ENCODE measurements around the gene RIC8B.

Gene RIC8B

DNA sequence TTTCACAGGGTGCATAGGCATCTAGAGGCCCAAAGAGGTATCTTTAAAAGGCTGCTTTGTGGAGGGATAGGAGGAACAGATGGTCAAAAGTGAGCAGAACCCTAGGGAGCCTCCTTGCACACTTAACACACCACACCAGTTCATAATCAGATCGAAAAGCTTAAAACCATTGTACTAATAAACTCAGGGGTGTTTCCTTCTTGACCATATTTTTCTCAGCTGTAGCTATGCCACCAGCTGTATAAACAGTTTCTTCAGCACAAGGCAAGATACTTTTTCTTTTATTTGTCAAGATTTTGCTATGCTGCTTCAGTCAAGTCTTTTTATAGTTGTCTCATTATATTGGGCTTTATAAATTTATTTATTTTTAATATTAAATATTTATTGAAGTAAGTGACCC lies 88.7 kb downstream of the RIC8B start:
- TF ChIP-seq CTBP1 (IDR thresholded peaks at IDR 0.05; ENCODE audit: borderline replicate concordance): no peak
- no peak for TF ChIP-seq ARNT (IDR thresholded peaks at IDR 0.05)
- no peak for TF ChIP-seq LEF1 (IDR thresholded peaks at IDR 0.05; ENCODE audit: borderline replicate concordance)
- TF ChIP-seq ZNF384 (IDR thresholded peaks at IDR 0.05): no peak
- TF ChIP-seq ELF4 (IDR thresholded peaks at IDR 0.05): no peak
- TF ChIP-seq FOXM1 (IDR thresholded peaks at IDR 0.05; ENCODE audit: borderline replicate concordance): no peak
- TF ChIP-seq, protein P1, sequence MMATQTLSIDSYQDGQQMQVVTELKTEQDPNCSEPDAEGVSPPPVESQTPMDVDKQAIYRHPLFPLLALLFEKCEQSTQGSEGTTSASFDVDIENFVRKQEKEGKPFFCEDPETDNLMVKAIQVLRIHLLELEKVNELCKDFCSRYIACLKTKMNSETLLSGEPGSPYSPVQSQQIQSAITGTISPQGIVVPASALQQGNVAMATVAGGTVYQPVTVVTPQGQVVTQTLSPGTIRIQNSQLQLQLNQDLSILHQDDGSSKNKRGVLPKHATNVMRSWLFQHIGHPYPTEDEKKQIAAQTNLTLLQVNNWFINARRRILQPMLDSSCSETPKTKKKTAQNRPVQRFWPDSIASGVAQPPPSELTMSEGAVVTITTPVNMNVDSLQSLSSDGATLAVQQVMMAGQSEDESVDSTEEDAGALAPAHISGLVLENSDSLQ (IDR thresholded peaks at IDR 0.05): no peak
- TF ChIP-seq FOXA1 (IDR thresholded peaks at IDR 0.05): no peak
- no peak for TF ChIP-seq SP1 (IDR thresholded peaks at IDR 0.05)
- TF ChIP-seq BHLHE40 (IDR thresholded peaks at IDR 0.05; ENCODE audit: borderline replicate concordance): no peak
- no peak for TF ChIP-seq TARDBP (IDR thresholded peaks at IDR 0.05)
- TF ChIP-seq NFRKB (IDR thresholded peaks at IDR 0.05): no peak
- no peak for TF ChIP-seq HDGF (IDR thresholded peaks at IDR 0.05; ENCODE audit: borderline replicate concordance)
- no peak for TF ChIP-seq L3MBTL2 (conservative IDR thresholded peaks at IDR 0.05)
- TF ChIP-seq FOXK2 (IDR thresholded peaks at IDR 0.05): no peak
- no peak for TF ChIP-seq SUZ12 (IDR thresholded peaks at IDR 0.05)
- ChIA-PET CTCF (no interaction called here), POLR2A (no interaction called here)
- no peak for DNase-seq (ENCODE audit: extremely low spot score)

DNA sequence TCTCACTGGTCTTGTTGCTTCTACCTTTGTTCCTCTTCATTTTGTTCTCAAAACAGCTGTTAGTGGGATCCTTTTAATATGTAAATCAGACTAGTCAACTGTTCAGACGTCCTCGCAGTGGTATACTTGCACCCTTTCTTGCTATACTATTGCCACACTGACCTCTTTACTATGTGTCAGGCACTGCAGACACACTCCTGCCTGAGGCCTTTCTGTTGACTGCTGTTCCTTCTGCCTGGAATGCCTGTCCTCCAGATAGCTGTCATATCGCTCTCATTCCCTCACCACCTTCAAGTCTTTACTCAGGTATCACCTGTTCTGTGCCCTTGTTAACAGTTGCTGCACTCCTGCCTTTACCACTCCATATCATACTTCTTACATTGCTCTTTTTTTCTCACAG lies 91.2 kb downstream of the RIC8B start:
- DNase-seq (ENCODE audit: extremely low spot score): no peak
- ChIA-PET POLR2A (no interaction called here), CTCF (no interaction called here)
- no peak for TF ChIP-seq SUZ12 (IDR thresholded peaks at IDR 0.05)
- TF ChIP-seq ARNT (IDR thresholded peaks at IDR 0.05): no peak
- no peak for TF ChIP-seq TARDBP (IDR thresholded peaks at IDR 0.05)
- TF ChIP-seq, protein P1 (IDR thresholded peaks at IDR 0.05): no peak
- TF ChIP-seq ELF4 (IDR thresholded peaks at IDR 0.05): no peak
- no peak for TF ChIP-seq ZNF384 (IDR thresholded peaks at IDR 0.05)
- TF ChIP-seq SP1 (IDR thresholded peaks at IDR 0.05): no peak
- TF ChIP-seq CTBP1 (IDR thresholded peaks at IDR 0.05; ENCODE audit: borderline replicate concordance): no peak
- TF ChIP-seq FOXM1 (IDR thresholded peaks at IDR 0.05; ENCODE audit: borderline replicate concordance): no peak
- no peak for TF ChIP-seq LEF1 (IDR thresholded peaks at IDR 0.05; ENCODE audit: borderline replicate concordance)
- TF ChIP-seq NFRKB (IDR thresholded peaks at IDR 0.05): no peak
- TF ChIP-seq FOXA1 (IDR thresholded peaks at IDR 0.05): no peak
- TF ChIP-seq L3MBTL2 (conservative IDR thresholded peaks at IDR 0.05): no peak
- no peak for TF ChIP-seq FOXK2 (IDR thresholded peaks at IDR 0.05)
- TF ChIP-seq HDGF (IDR thresholded peaks at IDR 0.05; ENCODE audit: borderline replicate concordance): no peak
- TF ChIP-seq BHLHE40 (IDR thresholded peaks at IDR 0.05; ENCODE audit: borderline replicate concordance): no peak

DNA sequence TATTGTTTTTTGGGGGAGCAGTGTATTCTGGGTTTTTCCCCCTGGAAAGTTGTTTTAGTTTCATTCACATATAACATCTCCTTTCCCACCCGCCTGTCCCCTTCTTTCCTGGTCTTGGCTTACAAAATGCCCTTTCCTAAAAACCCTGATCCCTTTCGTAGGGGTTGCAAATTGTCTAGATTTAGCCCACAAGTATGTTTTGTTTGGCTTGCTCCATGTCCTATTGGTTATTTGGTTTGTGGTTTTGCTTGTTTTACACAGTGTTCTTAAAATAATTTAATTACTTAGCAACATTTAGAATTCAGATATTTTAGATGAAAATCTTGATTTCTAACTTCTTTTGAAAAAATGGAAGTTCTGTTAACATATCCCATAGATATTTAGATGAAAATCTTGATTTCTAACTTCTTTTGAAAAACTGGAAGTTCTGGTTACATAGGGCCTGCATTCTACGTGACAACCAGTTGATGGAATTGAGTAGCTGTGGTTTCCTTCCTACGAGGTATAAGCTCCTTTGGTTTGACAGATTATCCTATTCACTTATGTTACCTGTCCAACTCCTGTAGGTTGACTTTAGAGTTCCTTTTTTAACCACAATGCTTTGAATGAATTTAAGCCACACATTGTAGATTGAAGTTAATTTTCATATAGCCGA lies 92.1 kb downstream of the RIC8B start:
- no peak for DNase-seq (ENCODE audit: extremely low spot score)
- POLR2A ChIA-PET: no interaction called here
- TF ChIP-seq BHLHE40 (IDR thresholded peaks at IDR 0.05; ENCODE audit: borderline replicate concordance): no peak
- no peak for TF ChIP-seq ELF4 (IDR thresholded peaks at IDR 0.05)
- no peak for TF ChIP-seq L3MBTL2 (conservative IDR thresholded peaks at IDR 0.05)
- CTCF ChIA-PET: no interaction called here

DNA sequence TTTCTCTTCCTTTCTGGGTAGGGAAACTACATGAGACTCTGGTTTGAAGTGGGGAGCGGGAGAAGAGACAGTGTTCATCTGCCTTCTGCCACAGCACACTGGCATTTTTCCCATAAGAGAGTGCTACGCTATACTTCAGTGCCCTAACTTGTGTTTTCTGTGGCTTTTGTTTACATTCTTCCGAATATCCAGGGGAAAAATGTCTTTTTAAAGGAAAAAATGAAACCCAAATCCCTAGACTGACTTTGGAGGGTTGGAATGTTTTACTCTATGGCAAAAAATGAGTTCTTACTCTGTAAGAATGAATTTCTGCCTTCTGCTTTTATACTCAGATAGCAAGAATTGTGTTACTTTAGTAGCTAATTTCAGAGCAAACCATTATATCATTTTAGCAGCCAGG lies 93.2 kb downstream of the RIC8B start:
- ChIA-PET POLR2A (no interaction called here), CTCF (no interaction called here)
- no peak for DNase-seq (ENCODE audit: extremely low spot score)
- no peak for TF ChIP-seq ELF4 (IDR thresholded peaks at IDR 0.05)

DNA sequence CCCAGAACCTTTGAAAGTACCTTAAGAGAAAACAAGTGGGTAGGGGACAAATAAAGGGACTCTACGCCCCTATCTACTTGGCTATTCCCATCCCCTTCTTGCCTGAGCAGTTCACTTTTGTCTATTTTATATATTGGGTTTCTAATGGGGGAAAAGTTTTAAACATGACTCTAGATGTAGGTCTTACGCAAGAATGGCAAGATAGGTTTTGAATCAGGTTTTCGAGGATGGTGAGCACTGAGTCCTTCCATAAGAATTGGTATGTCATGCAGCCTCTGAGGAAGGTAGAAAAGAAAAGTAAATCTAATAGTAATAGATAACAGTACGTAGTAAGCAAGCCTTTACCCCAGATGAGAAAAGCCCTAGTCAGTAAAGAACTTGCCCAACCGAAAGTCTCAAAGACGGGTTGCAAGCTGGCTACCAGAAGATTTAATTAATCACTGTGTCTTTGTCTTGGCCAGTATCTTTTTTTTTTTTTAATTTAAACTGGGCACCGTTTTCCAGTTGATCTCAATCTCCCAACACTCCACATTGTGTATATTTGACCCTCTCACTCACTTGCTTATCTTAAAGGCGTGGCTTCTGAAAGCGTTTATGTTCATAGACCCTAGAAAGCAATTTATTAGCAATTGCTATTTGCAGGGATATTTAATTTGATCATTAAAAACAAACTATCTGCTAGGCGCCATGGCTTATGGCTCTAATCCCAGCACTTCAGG lies 94.7 kb downstream of the RIC8B start:
- no peak for DNase-seq (ENCODE audit: extremely low spot score)
- CTCF ChIA-PET: no interaction called here
- no peak for TF ChIP-seq BHLHE40 (IDR thresholded peaks at IDR 0.05; ENCODE audit: borderline replicate concordance)
- TF ChIP-seq, protein P1 (IDR thresholded peaks at IDR 0.05): no peak
- TF ChIP-seq ARNT (IDR thresholded peaks at IDR 0.05): no peak
- TF ChIP-seq ZNF384 (IDR thresholded peaks at IDR 0.05): no peak
- TF ChIP-seq L3MBTL2 (conservative IDR thresholded peaks at IDR 0.05): no peak
- TF ChIP-seq ELF4 (IDR thresholded peaks at IDR 0.05): no peak
- no peak for TF ChIP-seq FOXM1 (IDR thresholded peaks at IDR 0.05; ENCODE audit: borderline replicate concordance)
- TF ChIP-seq NFRKB (IDR thresholded peaks at IDR 0.05): no peak
- TF ChIP-seq FOXK2 (IDR thresholded peaks at IDR 0.05): no peak
- no peak for TF ChIP-seq TARDBP (IDR thresholded peaks at IDR 0.05)
- POLR2A ChIA-PET: no interaction called here

DNA sequence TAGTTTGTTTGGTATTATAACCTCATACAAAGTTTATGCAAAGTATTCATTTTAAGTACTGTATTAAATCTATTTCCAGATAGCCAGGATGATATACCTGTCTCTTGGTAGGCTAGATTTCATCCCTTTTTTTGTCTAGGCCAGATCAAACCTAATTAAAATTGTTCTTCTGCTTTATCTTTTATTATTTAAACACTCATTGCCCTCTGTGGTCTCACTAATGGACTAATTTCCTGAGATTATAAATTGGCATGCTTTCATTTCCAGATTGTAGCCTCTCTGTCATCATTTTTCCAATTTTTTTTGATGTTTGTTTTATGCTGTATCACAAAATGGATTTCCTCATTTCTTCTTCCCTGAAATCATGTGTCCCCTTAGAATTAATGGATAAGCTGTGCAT lies 95.6 kb downstream of the RIC8B start:
- TF ChIP-seq FOXM1 (IDR thresholded peaks at IDR 0.05; ENCODE audit: borderline replicate concordance): no peak
- no peak for TF ChIP-seq ZNF384 (IDR thresholded peaks at IDR 0.05)
- no peak for TF ChIP-seq ARNT (IDR thresholded peaks at IDR 0.05)
- TF ChIP-seq TARDBP (IDR thresholded peaks at IDR 0.05): no peak
- TF ChIP-seq LEF1 (IDR thresholded peaks at IDR 0.05; ENCODE audit: borderline replicate concordance): no peak
- no peak for TF ChIP-seq L3MBTL2 (conservative IDR thresholded peaks at IDR 0.05)
- no peak for TF ChIP-seq BHLHE40 (IDR thresholded peaks at IDR 0.05; ENCODE audit: borderline replicate concordance)
- no peak for TF ChIP-seq SP1 (IDR thresholded peaks at IDR 0.05)
- TF ChIP-seq FOXA1 (IDR thresholded peaks at IDR 0.05): no peak
- no peak for TF ChIP-seq HDGF (IDR thresholded peaks at IDR 0.05; ENCODE audit: borderline replicate concordance)
- TF ChIP-seq FOXK2 (IDR thresholded peaks at IDR 0.05): no peak
- TF ChIP-seq ELF4 (IDR thresholded peaks at IDR 0.05): no peak
- TF ChIP-seq SUZ12 (IDR thresholded peaks at IDR 0.05): no peak
- no peak for TF ChIP-seq CTBP1 (IDR thresholded peaks at IDR 0.05; ENCODE audit: borderline replicate concordance)
- TF ChIP-seq NFRKB (IDR thresholded peaks at IDR 0.05): no peak
- TF ChIP-seq, protein P1 (IDR thresholded peaks at IDR 0.05): no peak
- ChIA-PET CTCF (no interaction called here), POLR2A (no interaction called here)
- no peak for DNase-seq (ENCODE audit: extremely low spot score)

All from HEK293T (cell line).